Activated CD4-positive, alpha-beta T cell treated with anti-CD3 and anti-CD28 coated beads, Interleukin-2, Interleukin-4, amounts not matched to agents 100 ng/mL and 50 ng/mL, durations not matched to agents 16 hours and 8 hours (primary cell): ENCODE data around the gene GLS2.
"Not testable (repeated sequence)": the region's sequence is repeated elsewhere in the genome, so short reads cannot be mapped to it uniquely, and the experiment has no call there.

Experiments
- DNase-seq: peaks from one replicate; pipeline ENCODE4 v3.0.0-alpha.2; 2020; ENCODE audit warnings: low spot score

GLS2 gene

GRCh38 chr12:56488041-56488955 is at the start of gene GLS2:
Gene GLS2 (minus strand): TSS chr12:56488161. CDS start chr12:56488118, 43 bp downstream.
- peak; percentile 45 for DNase-seq

GRCh38 chr12:56537546-56537945 is 49.6 kb upstream of the GLS2 start:
- DNase-seq, result no peak

GRCh38 chr12:56530390-56531055 is 42.6 kb upstream of the GLS2 start:
- no peak for DNase-seq

GRCh38 chr12:56529656-56530055 is 41.7 kb upstream of the GLS2 start:
- no peak for DNase-seq

GRCh38 chr12:56528846-56529245 is 40.9 kb upstream of the GLS2 start:
- no peak for DNase-seq

GRCh38 chr12:56522411-56523193 is 34.6 kb upstream of the GLS2 start:
- DNase-seq, result no peak

GRCh38 chr12:56521590-56522371 is 33.8 kb upstream of the GLS2 start, which contains the start of gene RBMS2:
Gene RBMS2 (plus strand): TSS chr12:56521820. CDS start chr12:56522024, 204 bp downstream.
- DNase-seq, result peak; percentile 22

- DNase-seq, result no peak
Measured at GRCh38 chr12:56521209-56521589, 33.2 kb upstream of the GLS2 start.

GRCh38 chr12:56520506-56520905 is 32.5 kb upstream of the GLS2 start:
- no peak for DNase-seq

GRCh38 chr12:56520048-56520447 is 32.1 kb upstream of the GLS2 start:
- DNase-seq, result no peak

GRCh38 chr12:56518570-56518969 is 30.6 kb upstream of the GLS2 start:
- DNase-seq, result no peak

- DNase-seq, result no peak
Measured at GRCh38 chr12:56517854-56518253, 29.9 kb upstream of the GLS2 start.

- not testable (repeated sequence) for DNase-seq
Measured at GRCh38 chr12:56514014-56514318, 26.0 kb upstream of the GLS2 start.

- DNase-seq, result no peak
Measured at GRCh38 chr12:56510786-56511185, 22.8 kb upstream of the GLS2 start.

- DNase-seq, result not testable (repeated sequence)
Measured at GRCh38 chr12:56499879-56500278, 11.9 kb upstream of the GLS2 start.

- not testable (repeated sequence) for DNase-seq
Measured at GRCh38 chr12:56499452-56499851, 11.5 kb upstream of the GLS2 start.

- DNase-seq, result not testable (repeated sequence)
Measured at GRCh38 chr12:56498126-56498902, 10.4 kb upstream of the GLS2 start.

GRCh38 chr12:56496704-56497103 is 8.7 kb upstream of the GLS2 start:
- DNase-seq, result peak; percentile 24

GRCh38 chr12:56494481-56494880 is 6.5 kb upstream of the GLS2 start:
- DNase-seq, result not testable (repeated sequence)

GRCh38 chr12:56494106-56494415 is 6.1 kb upstream of the GLS2 start:
- not testable (repeated sequence) for DNase-seq
